Measurements from ENCODE around the gene FRMD5.

FRMD5 gene

GRCh38 chr15:43974852-43975251 is 220.2 kb downstream of the FRMD5 start:
- Histone ChIP-seq H2AFZ (ENCODE audit: low read depth, low read length) (no peak overlapping the region), H4K20me1 (ENCODE audit: insufficient read depth, low read length) (no peaks in the 10 kb centered on the region), H3K4me3 (ENCODE audit: low read depth in 1 of 2, low read length in 2 of 2) (no peak overlapping the region), H3K9me3 (ENCODE audit: insufficient read depth, low read length, severe bottlenecking) (no peaks in the 10 kb centered on the region), H3K4me2 (ENCODE audit: insufficient read depth, low read length) (no peak overlapping the region), H3K4me1 (ENCODE audit: insufficient read depth, low read length) (peaks cover 7% of the 10 kb centered on the region; the same call in 1 of the 2 replicates), H3K36me3 (ENCODE audit: insufficient read depth, low read length) (no peaks in the 10 kb centered on the region), H3K9ac (ENCODE audit: low read depth, low read length) (no peak overlapping the region), H3K79me2 (ENCODE audit: insufficient read depth, low read length) (no peaks in the 10 kb centered on the region), H3K27ac (ENCODE audit: low read length) (no peak overlapping the region), H3K27me3 (ENCODE audit: insufficient read depth, low read length, poor library complexity) (no peaks in the 10 kb centered on the region)
- DNase-seq, result no peak
- TF ChIP-seq CTCF (IDR thresholded peaks at IDR 0.05; ENCODE audit: borderline replicate concordance, extremely low read depth, low read length, poor library complexity, severe bottlenecking) (no peak), EZH2 (IDR thresholded peaks at IDR 0.05; ENCODE audit: borderline replicate concordance, low read depth, low read length, severe bottlenecking) (no peak)
- no peak for ATAC-seq (ENCODE audit: insufficient read depth, low read depth)

DNA sequence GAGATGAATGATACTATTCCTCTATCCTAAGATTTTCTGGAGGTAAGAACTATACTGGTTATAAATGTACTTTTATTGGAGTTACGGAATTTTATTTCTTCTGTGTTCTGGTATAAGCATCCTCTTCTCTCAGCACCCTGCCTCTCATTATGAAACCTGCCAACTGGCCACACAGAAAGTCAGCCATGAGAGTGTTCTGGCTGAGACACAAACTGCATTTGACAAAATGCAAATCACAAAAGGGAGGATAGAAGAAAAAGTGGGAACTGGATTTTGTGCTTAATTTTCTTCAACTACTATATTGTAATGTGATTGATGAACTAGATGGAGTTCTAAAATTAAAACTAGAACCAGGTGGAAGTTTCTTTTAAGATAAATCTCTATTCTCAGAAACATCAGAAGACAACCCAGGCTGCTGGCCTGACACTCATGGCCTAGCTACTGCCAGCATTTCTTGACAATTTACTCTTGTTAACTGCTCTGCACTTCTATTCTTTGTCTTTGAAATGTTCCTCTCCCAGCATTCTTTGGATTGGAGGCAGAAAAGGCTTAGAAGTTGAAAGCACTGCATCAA is 225.2 kb downstream of the FRMD5 start:
- Histone ChIP-seq H2AFZ (ENCODE audit: low read depth, low read length) (no peak overlapping the region), H3K4me2 (ENCODE audit: insufficient read depth, low read length) (no peak overlapping the region), H3K4me3 (ENCODE audit: low read depth in 1 of 2, low read length in 2 of 2) (no peak overlapping the region), H3K36me3 (ENCODE audit: insufficient read depth, low read length) (no peaks in the 10 kb centered on the region), H4K20me1 (ENCODE audit: insufficient read depth, low read length) (no peaks in the 10 kb centered on the region), H3K27me3 (ENCODE audit: insufficient read depth, low read length, poor library complexity) (peaks cover 2% of the 10 kb centered on the region), H3K4me1 (ENCODE audit: insufficient read depth, low read length) (no peaks in the 10 kb centered on the region), H3K27ac (ENCODE audit: low read length) (no peak overlapping the region), H3K9me3 (ENCODE audit: insufficient read depth, low read length, severe bottlenecking) (no peaks in the 10 kb centered on the region), H3K9ac (ENCODE audit: low read depth, low read length) (no peak overlapping the region), H3K79me2 (ENCODE audit: insufficient read depth, low read length) (no peaks in the 10 kb centered on the region)
- DNase-seq, result no peak
- ATAC-seq (ENCODE audit: insufficient read depth, low read depth), result no peak
- TF ChIP-seq CTCF (IDR thresholded peaks at IDR 0.05; ENCODE audit: borderline replicate concordance, extremely low read depth, low read length, poor library complexity, severe bottlenecking) (no peak), EZH2 (IDR thresholded peaks at IDR 0.05; ENCODE audit: borderline replicate concordance, low read depth, low read length, severe bottlenecking) (no peak)

GRCh38 chr15:43968551-43968950 is 226.5 kb downstream of the FRMD5 start:
- no peaks in the 10 kb centered on the region for H3K36me3 ChIP-seq (ENCODE audit: insufficient read depth, low read length)
- H3K9me3 ChIP-seq (ENCODE audit: insufficient read depth, low read length, severe bottlenecking), result no peaks in the 10 kb centered on the region
- TF ChIP-seq CTCF (IDR thresholded peaks at IDR 0.05; ENCODE audit: borderline replicate concordance, extremely low read depth, low read length, poor library complexity, severe bottlenecking) (no peak), EZH2 (IDR thresholded peaks at IDR 0.05; ENCODE audit: borderline replicate concordance, low read depth, low read length, severe bottlenecking) (no peak)

More at GRCh38 chr15:43968551-43968950, 226.5 kb downstream of the FRMD5 start:
- Histone ChIP-seq H4K20me1 (ENCODE audit: insufficient read depth, low read length) (no peaks in the 10 kb centered on the region), H3K4me3 (ENCODE audit: low read depth in 1 of 2, low read length in 2 of 2) (no peak overlapping the region), H2AFZ (ENCODE audit: low read depth, low read length) (no peak overlapping the region), H3K4me1 (ENCODE audit: insufficient read depth, low read length) (no peaks in the 10 kb centered on the region), H3K9ac (ENCODE audit: low read depth, low read length) (no peak overlapping the region), H3K4me2 (ENCODE audit: insufficient read depth, low read length) (no peak overlapping the region), H3K79me2 (ENCODE audit: insufficient read depth, low read length) (no peaks in the 10 kb centered on the region), H3K27me3 (ENCODE audit: insufficient read depth, low read length, poor library complexity) (peaks cover 2% of the 10 kb centered on the region), H3K27ac (ENCODE audit: low read length) (no peak overlapping the region)
- no peak for ATAC-seq (ENCODE audit: insufficient read depth, low read depth)
- no peak for DNase-seq
